Kidney tubule cell (primary cell): ENCODE data around the gene TENT4B.
"Not testable (repeated sequence)": the region's sequence is repeated elsewhere in the genome, so short reads cannot be mapped to it uniquely, and the experiment has no call there.

ENCODE experiments used
- DNase-seq: peaks from one replicate; pipeline ENCODE4 v3.0.0-alpha.2; 2018; ENCODE audit warnings: low spot score

The TENT4B gene

GRCh38 chr16:50234771-50235556 is 81.9 kb downstream of the TENT4B start:
- peak; percentile 18 for DNase-seq

- no peak for DNase-seq
Measured at GRCh38 chr16:50235581-50235980, 82.5 kb downstream of the TENT4B start.

DNA sequence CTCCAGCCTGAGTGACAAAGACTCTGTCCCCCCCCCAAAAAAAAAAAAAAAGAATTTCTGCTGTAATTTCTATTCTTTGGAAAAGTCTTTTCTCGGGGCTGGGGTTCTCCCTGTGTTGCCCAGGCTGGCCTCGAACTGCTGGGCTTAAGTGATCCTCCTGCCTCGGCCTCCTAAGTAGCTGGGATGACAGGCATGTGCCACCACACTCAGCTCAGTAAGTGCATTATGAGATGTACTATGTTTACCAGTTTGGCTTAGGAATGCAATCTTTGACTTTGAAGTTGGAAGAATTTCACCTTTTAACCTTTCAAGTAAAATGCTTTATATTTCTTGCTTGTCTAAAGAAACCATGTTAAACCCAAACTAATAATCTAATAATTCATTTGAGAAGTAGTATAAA is 85.2 kb downstream of the TENT4B start:
- DNase-seq = no peak

GRCh38 chr16:50238868-50239301 is 85.8 kb downstream of the TENT4B start:
- no peak for DNase-seq

GRCh38 chr16:50243024-50243423 is 89.9 kb downstream of the TENT4B start:
- DNase-seq = not testable (repeated sequence)

DNA sequence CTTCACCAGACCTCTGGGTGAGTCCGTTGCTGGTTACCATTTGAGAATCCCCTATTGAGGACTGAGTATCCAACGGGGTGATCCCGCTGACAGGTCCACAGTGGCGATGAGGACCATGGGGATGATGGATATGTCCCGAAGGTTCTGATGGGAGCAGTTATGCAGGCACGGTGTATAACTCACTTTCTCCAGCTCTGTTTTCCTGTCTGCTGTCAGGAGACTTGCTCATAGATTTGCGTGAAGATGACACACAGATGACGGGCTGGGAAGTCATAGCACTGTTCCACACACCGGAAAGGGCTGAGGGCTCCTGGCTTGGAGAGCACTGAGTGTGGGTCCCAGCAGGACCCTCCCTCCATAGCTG is 91.0 kb downstream of the TENT4B start:
- DNase-seq = peak; percentile 10

DNA sequence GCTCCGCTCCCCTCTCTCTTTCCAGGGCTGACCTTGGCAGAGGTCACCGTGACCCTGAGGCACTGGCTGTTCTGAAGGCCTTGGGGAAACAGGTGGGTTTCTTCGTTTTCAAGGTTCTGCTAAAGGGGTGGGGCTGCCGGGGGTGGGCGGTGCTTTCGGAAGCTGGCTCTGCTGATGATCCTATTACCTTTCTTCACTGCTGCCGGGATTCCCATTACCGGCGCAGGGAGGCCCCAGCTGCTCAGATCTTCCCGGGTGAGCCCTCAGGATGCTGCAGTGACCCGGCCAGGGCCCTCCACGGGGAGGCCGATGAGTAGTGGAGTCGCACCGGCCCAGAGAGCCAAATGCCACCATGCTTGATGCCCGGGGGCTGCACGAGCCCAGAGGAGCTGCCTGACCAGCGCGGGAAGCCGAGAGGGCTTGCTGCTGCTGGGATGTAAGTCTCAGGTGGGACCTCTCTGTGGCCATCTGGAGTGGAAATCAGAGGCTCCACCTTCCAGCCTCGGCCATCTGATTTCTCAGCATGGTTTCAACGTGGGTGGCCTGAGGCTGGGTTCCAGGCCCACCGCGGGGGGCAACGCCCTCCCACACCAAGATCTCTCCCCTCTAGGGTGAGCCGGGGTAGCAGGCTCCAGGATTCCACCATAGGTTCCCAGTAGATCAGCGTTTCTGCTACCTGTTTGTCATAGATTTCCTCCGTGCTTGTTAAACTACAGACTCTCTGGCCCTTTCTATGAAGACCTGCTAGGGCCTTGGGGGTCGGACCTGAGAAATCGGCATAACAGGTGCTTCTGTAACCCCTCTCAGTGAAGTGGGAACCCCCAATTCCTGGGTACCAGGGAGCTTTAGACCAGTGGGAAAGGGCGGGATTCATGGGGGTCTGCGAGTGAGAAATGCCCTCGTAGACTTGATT is 91.7 kb downstream of the TENT4B start:
- DNase-seq = no peak

- peak; percentile 66 for DNase-seq
Measured at GRCh38 chr16:50245417-50246298, 92.6 kb downstream of the TENT4B start.

- DNase-seq = peak; percentile 6
Measured at GRCh38 chr16:50246299-50247122, 93.4 kb downstream of the TENT4B start.

DNA sequence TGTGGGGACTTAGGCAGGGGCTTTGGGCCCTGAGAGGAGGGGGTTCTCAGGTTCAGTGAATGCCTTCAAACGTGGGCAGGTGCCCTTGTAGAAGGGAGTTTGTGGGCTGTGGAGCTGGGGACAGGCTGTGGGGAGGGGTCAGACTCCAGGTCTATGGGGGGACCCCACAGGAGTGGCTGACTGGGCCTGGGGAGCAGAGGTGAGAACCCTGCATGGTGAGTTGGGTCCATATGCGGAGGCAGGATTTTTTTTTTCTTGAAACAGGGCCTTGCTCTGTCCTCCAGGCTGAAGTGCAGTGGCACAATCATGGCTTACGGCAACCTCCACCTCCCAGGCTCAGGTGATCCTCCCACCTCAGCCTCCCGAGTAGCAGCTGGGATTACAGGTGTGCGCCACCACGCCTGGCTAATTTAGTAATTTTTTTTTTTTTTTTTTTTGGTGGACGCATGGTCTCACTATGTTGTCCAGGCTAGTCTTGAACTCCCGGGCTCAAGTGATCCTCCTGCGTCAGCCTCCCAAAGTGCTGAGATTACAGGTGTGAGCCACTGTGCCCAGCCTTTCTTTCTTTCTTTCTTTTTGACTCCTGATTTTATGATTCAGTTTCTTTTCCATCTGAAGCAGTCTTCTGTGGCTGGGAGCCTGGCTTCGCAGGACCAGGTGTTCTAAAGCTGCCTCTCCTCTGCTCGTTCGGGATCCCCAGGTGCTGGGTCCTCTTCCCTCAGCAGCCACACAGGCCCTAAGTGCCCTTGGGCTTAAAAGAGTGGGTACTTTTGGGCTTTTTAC is 94.2 kb downstream of the TENT4B start:
- no peak for DNase-seq

DNA sequence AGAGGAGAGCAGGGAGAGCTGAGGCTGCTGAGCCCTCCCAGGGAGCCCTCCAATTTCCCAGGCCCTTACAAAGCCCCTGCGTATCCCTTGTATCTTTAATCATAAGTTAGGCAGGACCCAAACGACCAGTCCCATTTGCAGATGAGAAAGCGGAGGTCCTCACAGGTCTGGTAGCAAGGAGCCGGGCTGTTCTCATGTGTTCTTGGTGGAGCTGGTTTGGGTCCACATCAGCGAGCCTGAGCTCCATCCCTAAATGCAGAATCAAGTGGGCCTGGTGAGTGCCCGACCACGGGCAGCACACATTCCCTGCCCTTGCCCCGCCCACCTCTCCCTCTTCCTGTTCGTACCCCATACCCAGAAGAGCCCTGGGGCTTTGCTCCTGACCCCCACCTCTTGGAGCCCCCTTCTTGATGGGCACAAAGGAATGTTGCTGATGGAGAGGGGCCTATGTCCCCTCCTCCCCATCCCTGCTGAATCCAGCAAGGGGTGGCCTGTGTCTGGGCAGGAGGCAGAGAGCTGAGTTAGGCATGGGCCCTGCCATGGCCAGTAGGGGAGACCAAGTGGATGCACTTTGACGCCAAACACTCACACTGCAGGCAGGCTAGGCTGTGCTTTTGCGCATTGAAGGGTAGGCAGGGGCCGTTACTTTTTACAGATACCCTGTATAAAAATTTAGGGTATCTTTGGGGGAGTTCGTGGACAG is 95.0 kb downstream of the TENT4B start:
- DNase-seq = no peak

DNA sequence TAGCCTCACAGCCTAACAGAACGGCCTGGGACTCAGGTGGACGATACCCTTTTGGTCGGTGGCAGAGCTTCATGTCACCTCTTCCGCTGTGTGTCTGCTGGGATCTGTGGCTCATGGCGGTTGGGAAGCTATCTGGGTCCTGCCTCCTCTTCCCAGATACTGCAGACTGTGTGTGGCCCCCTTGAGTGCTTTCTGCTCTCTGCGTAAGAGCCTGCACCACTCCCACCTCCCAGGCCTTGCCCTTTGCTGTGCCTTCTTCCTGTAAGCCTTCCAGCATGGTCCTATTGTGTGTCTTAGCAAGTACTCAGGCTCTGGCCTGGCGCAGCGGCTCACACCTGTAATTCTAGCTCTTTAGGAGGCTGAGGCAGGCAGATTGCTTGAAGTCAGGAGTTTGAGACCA is 95.7 kb downstream of the TENT4B start:
- no peak for DNase-seq

DNA sequence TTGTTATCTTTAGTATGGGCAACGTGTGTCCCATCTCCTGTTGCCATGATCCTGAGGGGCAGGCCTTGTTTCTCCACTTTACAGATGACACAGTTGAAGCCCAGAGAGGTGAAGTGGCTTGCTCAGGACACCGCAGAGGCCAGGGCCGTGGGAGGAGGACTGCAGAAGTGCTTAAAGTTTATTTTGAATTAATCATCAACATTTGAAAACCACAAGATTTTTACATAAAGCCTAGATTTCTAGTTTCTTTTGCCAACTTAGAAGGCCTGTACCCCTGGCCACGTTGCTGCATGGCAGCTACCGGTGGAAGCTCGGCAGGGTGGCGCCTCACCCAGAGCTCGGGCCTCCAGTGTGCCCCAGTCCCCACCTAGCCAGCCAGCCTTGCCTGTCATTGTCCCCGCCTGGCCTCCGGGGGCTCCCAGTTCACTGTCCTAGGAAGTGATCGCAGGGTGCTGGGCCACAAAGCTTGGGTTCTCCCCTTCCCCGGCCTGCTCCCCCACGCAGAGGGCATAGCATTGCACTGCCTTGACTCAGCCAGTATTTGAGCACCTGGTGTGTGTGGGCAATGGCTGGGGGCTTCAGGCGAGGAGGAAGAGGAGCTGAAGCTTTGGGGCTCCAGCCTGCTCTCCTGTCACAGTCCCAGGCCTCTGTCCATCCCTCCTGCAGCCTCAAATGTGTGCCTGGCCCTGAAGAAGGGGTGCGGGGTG is 98.4 kb downstream of the TENT4B start:
- DNase-seq = peak; percentile 56

DNA sequence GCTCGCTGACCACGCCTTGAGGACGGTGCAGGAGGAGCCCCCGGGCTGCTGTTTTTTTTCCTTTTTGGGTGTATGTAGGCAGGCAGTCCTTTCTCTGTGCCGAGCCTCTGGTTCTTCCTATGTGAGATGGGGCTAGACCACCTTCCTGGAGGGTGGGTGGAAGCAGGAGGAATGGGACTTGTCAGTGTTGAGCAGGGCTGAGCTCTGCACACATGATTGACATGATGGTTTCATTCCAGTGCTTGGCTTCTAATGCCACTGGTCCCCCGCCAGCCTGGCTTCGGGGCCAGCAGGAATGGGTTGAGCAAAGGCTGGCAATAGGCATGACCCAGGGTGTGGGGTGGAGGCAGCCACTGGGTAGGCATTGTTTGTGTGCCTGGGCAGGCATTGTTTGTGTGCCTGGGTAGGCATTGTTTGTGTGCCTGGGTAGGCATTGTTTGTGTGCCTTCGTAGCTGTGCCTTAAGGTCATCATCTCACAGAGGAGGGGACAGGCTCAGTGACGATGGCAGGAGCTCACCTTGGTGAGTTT is 99.0 kb downstream of the TENT4B start:
- DNase-seq = no peak

- DNase-seq = no peak
Measured at GRCh38 chr16:50252874-50253513, 99.9 kb downstream of the TENT4B start.

DNA sequence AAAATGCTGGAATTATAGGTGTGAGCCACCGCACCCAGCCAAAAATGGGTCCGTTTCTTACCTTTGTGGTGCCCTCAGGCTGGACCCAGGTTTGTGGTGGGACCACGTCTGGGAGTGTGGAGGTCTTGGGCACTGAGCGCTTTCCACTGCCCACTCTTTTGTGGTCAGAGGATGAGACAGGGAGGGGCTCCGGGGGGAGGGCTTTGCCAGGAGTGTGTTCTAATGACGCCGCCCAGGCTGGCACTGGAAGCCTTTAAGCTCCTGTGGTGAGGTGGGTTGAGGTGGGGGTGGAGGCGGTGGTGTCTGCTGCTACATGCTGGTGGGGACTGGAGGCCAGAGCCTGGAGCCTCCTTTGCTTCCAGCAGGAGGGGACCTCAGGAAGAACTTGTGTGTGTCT is 100.4 kb downstream of the TENT4B start:
- no peak for DNase-seq

GRCh38 chr16:50254072-50254471 is 101.0 kb downstream of the TENT4B start:
- no peak for DNase-seq

GRCh38 chr16:50255538-50255937 is 102.4 kb downstream of the TENT4B start:
- no peak for DNase-seq
